Occipital lobe (tissue), 2 donors: Measurements from ENCODE around the gene MTA2. TPM values are rescaled to one million over a fixed set of nuclear protein-coding genes. Genes with fewer than 3 reads are reported as not detected.
A peak's percentile ranks its signal among the peaks of the same experiment; 100 is the strongest.

Experiments
- DNase-seq: peaks from one replicate; lab custom pipeline; 2025; lab: John Stamatoyannopoulos, UW
- total RNA-seq: library from RNA; depleted of rRNA; stranded (reverse); fragments of >200 nt; gene quantifications from one replicate; pipeline ENCODE4 v1.2.3, GENCODE V29; 2014

The MTA2 gene
- total RNA-seq, 1 donor from 2014 or later: 129 TPM

GRCh38 chr11:62612366-62613290 lies 11.0 kb upstream of the MTA2 start, which contains the start of the genes EML3 and ROM1:
Gene EML3, minus strand, starts transcription at chr11:62612775. Its CDS starts 318 bp downstream, at chr11:62612457.
Gene ROM1, plus strand, starts transcription at chr11:62613257. Its CDS starts 25 bp downstream, at chr11:62613282.
- peak; percentile 85 for DNase-seq

- DNase-seq: peak; percentile 31
These were observed 10.2 kb upstream of the MTA2 start for GRCh38 chr11:62611705-62612365.

- no peak for DNase-seq
These were observed 9.4 kb upstream of the MTA2 start for GRCh38 chr11:62610814-62611704.

- DNase-seq: no peak
These were observed 8.7 kb upstream of the MTA2 start for GRCh38 chr11:62610403-62610802.

- DNase-seq: no peak
These were observed 7.1 kb upstream of the MTA2 start for GRCh38 chr11:62608776-62609175.

- no peak for DNase-seq
These were observed 6.0 kb upstream of the MTA2 start for GRCh38 chr11:62607714-62608113.

- DNase-seq: no peak
These were observed 4.2 kb upstream of the MTA2 start for GRCh38 chr11:62605902-62606301.

- DNase-seq: no peak
These were observed 3.8 kb upstream of the MTA2 start for GRCh38 chr11:62605467-62605866.

GRCh38 chr11:62604460-62605120 lies 2.9 kb upstream of the MTA2 start:
- no peak for DNase-seq

GRCh38 chr11:62603776-62604299 lies 2.2 kb upstream of the MTA2 start:
- DNase-seq: no peak

- no peak for DNase-seq
These were observed 1.4 kb upstream of the MTA2 start for GRCh38 chr11:62603072-62603408.

GRCh38 chr11:62602141-62603071 lies 741 bp upstream of the MTA2 start:
- peak; percentile 63 for DNase-seq

- no peak for DNase-seq
These were observed 618 bp downstream of the MTA2 start for GRCh38 chr11:62601122-62601371.

GRCh38 chr11:62600367-62601121 lies 1.1 kb downstream of the MTA2 start:
- no peak for DNase-seq

- no peak for DNase-seq
These were observed 1.8 kb downstream of the MTA2 start for GRCh38 chr11:62599901-62600300.

GRCh38 chr11:62599069-62599696 lies 2.5 kb downstream of the MTA2 start:
- DNase-seq: peak; percentile 85

- DNase-seq: no peak
These were observed 6.5 kb downstream of the MTA2 start for GRCh38 chr11:62595124-62595523.

GRCh38 chr11:62593434-62594044 lies 8.1 kb downstream of the MTA2 start:
- DNase-seq: peak; percentile 39
